Measurements from ENCODE around the gene HAPLN3. TPM values are rescaled to one million over a fixed set of nuclear protein-coding genes. Genes with fewer than 3 reads are reported as not detected.

HAPLN3 gene
- total and polyA plus RNA-seq, 2 experiments from 2014 or later = 4.2 to 6.6 TPM

DNA sequence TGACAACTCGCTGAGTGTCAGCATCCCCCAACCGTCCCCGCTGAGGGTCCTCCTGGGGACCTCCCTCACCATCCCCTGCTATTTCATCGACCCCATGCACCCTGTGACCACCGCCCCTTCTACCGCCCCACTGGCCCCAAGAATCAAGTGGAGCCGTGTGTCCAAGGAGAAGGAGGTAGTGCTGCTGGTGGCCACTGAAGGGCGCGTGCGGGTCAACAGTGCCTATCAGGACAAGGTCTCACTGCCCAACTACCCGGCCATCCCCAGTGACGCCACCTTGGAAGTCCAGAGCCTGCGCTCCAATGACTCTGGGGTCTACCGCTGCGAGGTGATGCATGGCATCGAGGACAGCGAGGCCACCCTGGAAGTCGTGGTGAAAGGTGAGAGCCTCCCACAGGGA is 56.7 kb downstream of the HAPLN3 start:
- peaks cover 5% of the 10 kb centered on the region for H3K27me3 ChIP-seq
- H3K36me3 ChIP-seq (replicated peaks; ENCODE audit: insufficient read depth, low read depth) = no peaks in the 10 kb centered on the region
- no peak overlapping the region for H2AFZ ChIP-seq
- no peaks in the 10 kb centered on the region for H3K9me3 ChIP-seq (ENCODE audit: low read depth)
- no peaks in the 10 kb centered on the region for H3K4me1 ChIP-seq (ENCODE audit: insufficient read depth)
- TF ChIP-seq EZH2phosphoT487 (IDR thresholded peaks at IDR 0.05; ENCODE audit: low read depth, severe bottlenecking, unreplicated experiment) (no peak), EZH2 (IDR thresholded peaks at IDR 0.05; ENCODE audit: borderline replicate concordance) (no peak)
- TF ChIP-seq, protein P1, sequence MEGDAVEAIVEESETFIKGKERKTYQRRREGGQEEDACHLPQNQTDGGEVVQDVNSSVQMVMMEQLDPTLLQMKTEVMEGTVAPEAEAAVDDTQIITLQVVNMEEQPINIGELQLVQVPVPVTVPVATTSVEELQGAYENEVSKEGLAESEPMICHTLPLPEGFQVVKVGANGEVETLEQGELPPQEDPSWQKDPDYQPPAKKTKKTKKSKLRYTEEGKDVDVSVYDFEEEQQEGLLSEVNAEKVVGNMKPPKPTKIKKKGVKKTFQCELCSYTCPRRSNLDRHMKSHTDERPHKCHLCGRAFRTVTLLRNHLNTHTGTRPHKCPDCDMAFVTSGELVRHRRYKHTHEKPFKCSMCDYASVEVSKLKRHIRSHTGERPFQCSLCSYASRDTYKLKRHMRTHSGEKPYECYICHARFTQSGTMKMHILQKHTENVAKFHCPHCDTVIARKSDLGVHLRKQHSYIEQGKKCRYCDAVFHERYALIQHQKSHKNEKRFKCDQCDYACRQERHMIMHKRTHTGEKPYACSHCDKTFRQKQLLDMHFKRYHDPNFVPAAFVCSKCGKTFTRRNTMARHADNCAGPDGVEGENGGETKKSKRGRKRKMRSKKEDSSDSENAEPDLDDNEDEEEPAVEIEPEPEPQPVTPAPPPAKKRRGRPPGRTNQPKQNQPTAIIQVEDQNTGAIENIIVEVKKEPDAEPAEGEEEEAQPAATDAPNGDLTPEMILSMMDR (IDR thresholded peaks at IDR 0.05; ENCODE audit: poor library complexity) = no peak
- no peak overlapping the region for H3K4me3 ChIP-seq
- H4K20me1 ChIP-seq (ENCODE audit: insufficient read depth, poor library complexity, severe bottlenecking) = no peaks in the 10 kb centered on the region
- WGBS (ENCODE audit: low lambda C conversion rate, missing lambda C conversion rate) = 92% methylated on average over 18 of the region's 18 CpGs
- H3K79me2 ChIP-seq = no peaks in the 10 kb centered on the region
- no peaks in the 10 kb centered on the region for H3K9me2 ChIP-seq (replicated peaks; ENCODE audit: insufficient read depth)
- no peak overlapping the region for H3K4me2 ChIP-seq
- no peak for DNase-seq (ENCODE audit: low spot score)
- H3K27ac ChIP-seq = no peak overlapping the region

DNA sequence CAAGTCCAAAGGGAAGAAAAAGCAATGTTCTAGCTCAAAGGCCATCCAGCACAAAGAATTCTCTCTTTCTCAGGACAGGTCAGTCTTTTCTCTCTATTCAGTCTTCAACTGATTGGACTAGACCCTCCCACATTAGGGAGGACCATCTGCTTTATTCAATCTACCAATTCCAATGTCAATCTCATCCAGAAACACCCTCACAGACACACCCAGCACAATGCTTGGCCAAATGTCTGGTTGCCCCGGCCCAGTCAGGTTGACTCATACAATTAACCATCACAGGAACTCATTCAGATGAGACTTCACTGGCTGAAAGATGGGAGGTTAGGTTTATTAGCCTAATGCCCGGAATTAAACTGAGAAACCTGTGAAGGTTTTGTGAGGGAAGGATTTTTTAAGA is 59.7 kb downstream of the HAPLN3 start:
- TF ChIP-seq EZH2 (IDR thresholded peaks at IDR 0.05; ENCODE audit: borderline replicate concordance) = no peak
- TF ChIP-seq EZH2phosphoT487 (IDR thresholded peaks at IDR 0.05; ENCODE audit: low read depth, severe bottlenecking, unreplicated experiment) = no peak
- TF ChIP-seq, protein P1 (IDR thresholded peaks at IDR 0.05; ENCODE audit: poor library complexity) = no peak
- no peaks in the 10 kb centered on the region for H3K79me2 ChIP-seq
- H3K4me2 ChIP-seq = no peak overlapping the region
- no peaks in the 10 kb centered on the region for H3K27me3 ChIP-seq
- 72% methylated on average over 2 of the region's 2 CpGs for WGBS (ENCODE audit: low lambda C conversion rate, missing lambda C conversion rate)
- no peak overlapping the region for H2AFZ ChIP-seq
- no peaks in the 10 kb centered on the region for H3K4me1 ChIP-seq (ENCODE audit: insufficient read depth)
- no peak overlapping the region for H3K4me3 ChIP-seq
- no peaks in the 10 kb centered on the region for H3K9me2 ChIP-seq (replicated peaks; ENCODE audit: insufficient read depth)
- no peak overlapping the region for H3K27ac ChIP-seq
- no peaks in the 10 kb centered on the region for H4K20me1 ChIP-seq (ENCODE audit: insufficient read depth, poor library complexity, severe bottlenecking)
- H3K9me3 ChIP-seq (ENCODE audit: low read depth) = no peaks in the 10 kb centered on the region
- DNase-seq (ENCODE audit: low spot score) = no peak
- H3K36me3 ChIP-seq (replicated peaks; ENCODE audit: insufficient read depth, low read depth) = no peaks in the 10 kb centered on the region

DNA sequence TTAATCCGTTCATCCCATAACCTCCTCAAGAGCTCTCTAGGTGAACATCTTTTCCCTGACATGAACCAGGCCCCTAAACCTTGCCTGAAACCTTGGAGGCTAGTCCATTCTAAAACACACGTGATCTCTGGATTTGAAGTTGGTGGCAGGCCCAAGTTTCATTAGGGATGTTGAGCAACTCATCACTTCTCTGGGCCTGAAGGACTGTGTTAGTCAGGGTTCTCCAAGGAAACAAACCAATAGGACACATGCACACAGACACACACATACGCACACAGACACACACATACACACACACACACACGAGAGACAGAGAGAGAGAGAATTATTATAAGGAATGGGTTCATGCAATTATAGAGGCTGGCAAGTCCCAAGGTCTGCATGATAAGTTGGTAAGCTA is 60.2 kb downstream of the HAPLN3 start:
- TF ChIP-seq EZH2 (IDR thresholded peaks at IDR 0.05; ENCODE audit: borderline replicate concordance) = no peak
- no peak for TF ChIP-seq EZH2phosphoT487 (IDR thresholded peaks at IDR 0.05; ENCODE audit: low read depth, severe bottlenecking, unreplicated experiment)
- TF ChIP-seq, protein P1 (IDR thresholded peaks at IDR 0.05; ENCODE audit: poor library complexity) = no peak
- Histone ChIP-seq H4K20me1 (ENCODE audit: insufficient read depth, poor library complexity, severe bottlenecking) (no peaks in the 10 kb centered on the region), H3K9me3 (ENCODE audit: low read depth) (no peaks in the 10 kb centered on the region), H3K36me3 (replicated peaks; ENCODE audit: insufficient read depth, low read depth) (no peaks in the 10 kb centered on the region), H3K9me2 (replicated peaks; ENCODE audit: insufficient read depth) (no peaks in the 10 kb centered on the region), H3K4me1 (ENCODE audit: insufficient read depth) (no peaks in the 10 kb centered on the region), H3K27me3 (no peaks in the 10 kb centered on the region), H2AFZ (no peak overlapping the region), H3K4me2 (no peak overlapping the region), H3K79me2 (no peaks in the 10 kb centered on the region), H3K27ac (no peak overlapping the region), H3K4me3 (no peak overlapping the region)
- 95% methylated on average over 4 of the region's 4 CpGs for WGBS (ENCODE audit: low lambda C conversion rate, missing lambda C conversion rate)
- DNase-seq (ENCODE audit: low spot score) = no peak
